Thyroid gland (tissue), 4 donors: ENCODE data around the gene LMTK3.

Experiments used
- CTCF ChIP-seq, 6 experiments: fragments of 200-600 bp in 3 of 6; fragments of 450-650 bp in 3 of 6; sonication (generic) in 3 of 6; IDR thresholded peaks; one replicate each; pipeline ENCODE4 v1.5.1; 2016 to 2019; ENCODE audit warnings: antibody characterized with exemption in 6 of 6, mild to moderate bottlenecking in 2 of 6, inconsistent platforms in 1 of 6, moderate library complexity in 1 of 6
- POLR2A ChIP-seq, 2 donors: fragments of 450-650 bp; IDR thresholded peaks; one replicate each; pipeline ENCODE4 v1.6.1; 2017; ENCODE audit warnings: antibody characterized with exemption in 2 of 2, mild to moderate bottlenecking in 2 of 2, moderate library complexity in 1 of 2

- TF ChIP-seq CTCF (IDR thresholded peaks at IDR 0.05) (no peak), POLR2A (IDR thresholded peaks at IDR 0.05) (no peak)
Observed at GRCh38 chr19:48553676-48554384, 42.2 kb upstream of the LMTK3 start.
